Measurements from ENCODE around the gene CORO2A.

DNA sequence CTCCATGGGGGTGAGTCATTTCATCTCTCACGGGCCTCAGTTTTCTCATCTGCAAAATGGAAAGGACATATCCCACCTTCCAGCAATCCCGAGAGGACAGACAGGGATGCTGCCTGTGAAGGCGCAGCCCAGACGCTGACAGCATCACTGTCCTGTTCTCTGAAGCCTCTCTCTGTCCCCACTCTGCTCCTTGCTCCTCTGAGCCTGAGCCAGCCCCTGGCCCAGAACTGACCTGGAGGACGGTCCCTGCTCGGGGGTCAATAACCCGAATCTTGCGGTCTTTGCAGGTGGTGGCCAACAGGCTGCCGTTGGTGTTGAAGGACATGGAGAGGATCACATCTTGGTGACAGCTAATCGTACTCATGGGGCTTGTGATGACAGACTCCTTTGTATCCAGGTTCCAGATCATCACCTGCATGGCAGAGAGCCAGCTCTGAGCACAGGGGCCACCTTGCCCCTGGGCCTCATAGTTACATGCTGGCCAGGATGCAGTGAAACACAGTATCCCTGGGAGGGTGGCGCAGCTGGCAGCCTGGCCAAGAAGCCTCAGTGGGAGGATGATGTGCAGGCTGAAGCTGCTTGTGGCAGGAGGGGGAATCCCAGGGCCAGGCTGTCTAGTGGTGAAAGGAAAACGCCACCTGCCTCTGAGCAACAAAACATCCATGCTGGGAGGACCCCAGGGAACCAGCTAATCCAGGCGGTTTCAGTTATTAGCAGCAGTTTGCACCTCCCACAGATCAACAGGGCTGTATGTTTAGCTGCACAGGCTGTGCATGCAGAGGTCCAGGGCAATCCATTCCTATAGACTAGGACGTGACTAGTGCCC is 59.4 kb downstream of the CORO2A start:
- TF ChIP-seq, protein P1, sequence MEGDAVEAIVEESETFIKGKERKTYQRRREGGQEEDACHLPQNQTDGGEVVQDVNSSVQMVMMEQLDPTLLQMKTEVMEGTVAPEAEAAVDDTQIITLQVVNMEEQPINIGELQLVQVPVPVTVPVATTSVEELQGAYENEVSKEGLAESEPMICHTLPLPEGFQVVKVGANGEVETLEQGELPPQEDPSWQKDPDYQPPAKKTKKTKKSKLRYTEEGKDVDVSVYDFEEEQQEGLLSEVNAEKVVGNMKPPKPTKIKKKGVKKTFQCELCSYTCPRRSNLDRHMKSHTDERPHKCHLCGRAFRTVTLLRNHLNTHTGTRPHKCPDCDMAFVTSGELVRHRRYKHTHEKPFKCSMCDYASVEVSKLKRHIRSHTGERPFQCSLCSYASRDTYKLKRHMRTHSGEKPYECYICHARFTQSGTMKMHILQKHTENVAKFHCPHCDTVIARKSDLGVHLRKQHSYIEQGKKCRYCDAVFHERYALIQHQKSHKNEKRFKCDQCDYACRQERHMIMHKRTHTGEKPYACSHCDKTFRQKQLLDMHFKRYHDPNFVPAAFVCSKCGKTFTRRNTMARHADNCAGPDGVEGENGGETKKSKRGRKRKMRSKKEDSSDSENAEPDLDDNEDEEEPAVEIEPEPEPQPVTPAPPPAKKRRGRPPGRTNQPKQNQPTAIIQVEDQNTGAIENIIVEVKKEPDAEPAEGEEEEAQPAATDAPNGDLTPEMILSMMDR (conservative IDR thresholded peaks at IDR 0.05) = no peak
- TF ChIP-seq EZH2 (IDR thresholded peaks at IDR 0.05; ENCODE audit: low read depth) = no peak
